22Rv1 (cell line): ENCODE data around the gene MAGED2.

Experiments used
- ZFX ChIP-seq: fragments of 450-650 bp; IDR thresholded peaks from 2 replicates; pipeline ENCODE4 v1.6.1; 2017; ENCODE audit warnings: antibody characterized with exemption, borderline replicate concordance
- TF ChIP-seq, protein P1 (sequence below): fragments of 450-650 bp; IDR thresholded peaks from 2 replicates; pipeline ENCODE4 v1.5.1; 2017; ENCODE audit warnings: mild to moderate bottlenecking

DNA sequence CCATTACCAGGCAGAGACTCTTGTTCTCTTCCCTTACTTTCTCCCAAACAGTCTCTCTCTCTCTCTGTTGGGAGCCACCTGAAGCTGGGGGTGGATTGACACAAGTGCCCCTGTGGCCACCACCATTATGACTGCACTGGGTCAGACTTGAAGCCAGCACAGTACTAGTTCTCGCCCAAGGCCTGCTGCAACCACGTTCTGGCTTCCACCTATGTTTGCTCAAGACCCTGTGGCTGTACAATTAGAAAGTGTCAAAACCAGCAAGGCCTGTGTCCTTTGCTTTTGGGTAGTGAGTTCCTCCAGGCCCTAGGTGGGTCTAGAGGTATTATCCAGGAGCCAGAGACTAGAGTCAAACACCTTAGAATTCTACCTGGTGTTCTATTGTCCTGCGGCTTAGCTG is 31.0 kb downstream of the MAGED2 start:
- TF ChIP-seq, protein P1, sequence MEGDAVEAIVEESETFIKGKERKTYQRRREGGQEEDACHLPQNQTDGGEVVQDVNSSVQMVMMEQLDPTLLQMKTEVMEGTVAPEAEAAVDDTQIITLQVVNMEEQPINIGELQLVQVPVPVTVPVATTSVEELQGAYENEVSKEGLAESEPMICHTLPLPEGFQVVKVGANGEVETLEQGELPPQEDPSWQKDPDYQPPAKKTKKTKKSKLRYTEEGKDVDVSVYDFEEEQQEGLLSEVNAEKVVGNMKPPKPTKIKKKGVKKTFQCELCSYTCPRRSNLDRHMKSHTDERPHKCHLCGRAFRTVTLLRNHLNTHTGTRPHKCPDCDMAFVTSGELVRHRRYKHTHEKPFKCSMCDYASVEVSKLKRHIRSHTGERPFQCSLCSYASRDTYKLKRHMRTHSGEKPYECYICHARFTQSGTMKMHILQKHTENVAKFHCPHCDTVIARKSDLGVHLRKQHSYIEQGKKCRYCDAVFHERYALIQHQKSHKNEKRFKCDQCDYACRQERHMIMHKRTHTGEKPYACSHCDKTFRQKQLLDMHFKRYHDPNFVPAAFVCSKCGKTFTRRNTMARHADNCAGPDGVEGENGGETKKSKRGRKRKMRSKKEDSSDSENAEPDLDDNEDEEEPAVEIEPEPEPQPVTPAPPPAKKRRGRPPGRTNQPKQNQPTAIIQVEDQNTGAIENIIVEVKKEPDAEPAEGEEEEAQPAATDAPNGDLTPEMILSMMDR, result no peak
- no peak for TF ChIP-seq ZFX
